GM12872 (cell line): ENCODE measurements around the gene CLK3.

Source experiments
- CTCF ChIP-seq: IDR thresholded peaks from 3 replicates; pipeline ENCODE4 v1.5.1; 2011; ENCODE audit warnings: low read depth, mild to moderate bottlenecking, low read length, moderate library complexity; ENCODE audit not compliant: insufficient read depth

The CLK3 gene

GRCh38 chr15:74580538-74581350, 34.9 kb upstream of the CLK3 start:
- no peak for TF ChIP-seq CTCF

GRCh38 chr15:74584204-74584603, 31.4 kb upstream of the CLK3 start:
- TF ChIP-seq CTCF: no peak

- TF ChIP-seq CTCF: no peak
Measured at GRCh38 chr15:74584779-74585178, 30.9 kb upstream of the CLK3 start.

GRCh38 chr15:74585191-74585590, 30.4 kb upstream of the CLK3 start:
- no peak for TF ChIP-seq CTCF

- no peak for TF ChIP-seq CTCF
Measured at GRCh38 chr15:74585857-74586256, 29.8 kb upstream of the CLK3 start.

GRCh38 chr15:74589826-74590225, 25.8 kb upstream of the CLK3 start:
- no peak for TF ChIP-seq CTCF

- TF ChIP-seq CTCF: no peak
Measured at GRCh38 chr15:74592222-74592621, 23.4 kb upstream of the CLK3 start.

- TF ChIP-seq CTCF: no peak
Measured at GRCh38 chr15:74593122-74593521, 22.5 kb upstream of the CLK3 start.
